Activated CD4-positive, alpha-beta T cell treated with anti-CD3 and anti-CD28 coated beads, Interleukin-2, amount 50 U/mL, for 16 hours (primary cell): Measurements from ENCODE around the gene TSC2.
"Not testable (repeated sequence)": the region's sequence is repeated elsewhere in the genome, so short reads cannot be mapped to it uniquely, and the experiment has no call there.

Source experiments
- DNase-seq: peaks from one replicate; pipeline ENCODE4 v3.0.0-alpha.2; 2020

Gene TSC2

DNA sequence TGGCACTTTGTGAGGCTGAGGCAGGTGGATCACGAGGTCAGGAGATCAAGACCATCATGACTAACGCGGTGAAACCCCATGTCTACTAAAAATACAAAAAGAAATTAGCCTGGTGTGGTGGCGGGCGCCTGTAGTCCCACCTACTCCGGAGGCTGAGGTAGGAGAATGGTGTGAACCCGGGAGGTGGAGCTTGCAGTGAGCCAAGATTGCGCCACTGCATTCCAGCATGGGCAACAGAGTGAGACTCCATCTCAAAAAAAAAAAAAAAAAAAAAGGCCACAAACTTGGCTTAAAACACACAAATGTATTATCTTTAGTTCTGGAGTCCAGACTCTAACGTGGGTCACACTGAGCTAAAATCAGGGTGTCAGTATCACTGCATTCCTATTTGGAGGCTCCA is 36.1 kb upstream of the TSC2 start:
- not testable (repeated sequence) for DNase-seq

DNA sequence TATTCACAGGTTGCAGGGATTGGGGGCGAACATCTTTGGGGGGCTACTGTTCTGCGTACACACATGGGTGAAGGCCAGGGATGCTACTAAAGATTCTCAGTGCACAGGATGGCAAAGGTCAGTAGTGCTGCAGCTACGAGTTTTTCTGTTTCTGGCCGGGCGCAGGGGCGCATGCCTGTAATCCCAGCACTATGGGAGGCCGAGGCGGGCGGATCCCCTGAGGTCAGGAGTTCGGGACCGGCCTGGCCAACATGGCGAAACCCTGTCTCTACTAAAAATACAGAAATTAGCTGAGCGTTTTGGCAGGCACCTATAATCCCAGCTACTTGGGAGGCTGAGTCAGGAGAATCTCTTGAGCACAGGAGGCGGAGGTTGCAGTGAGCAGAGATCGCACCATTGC is 34.3 kb upstream of the TSC2 start:
- DNase-seq = no peak

DNA sequence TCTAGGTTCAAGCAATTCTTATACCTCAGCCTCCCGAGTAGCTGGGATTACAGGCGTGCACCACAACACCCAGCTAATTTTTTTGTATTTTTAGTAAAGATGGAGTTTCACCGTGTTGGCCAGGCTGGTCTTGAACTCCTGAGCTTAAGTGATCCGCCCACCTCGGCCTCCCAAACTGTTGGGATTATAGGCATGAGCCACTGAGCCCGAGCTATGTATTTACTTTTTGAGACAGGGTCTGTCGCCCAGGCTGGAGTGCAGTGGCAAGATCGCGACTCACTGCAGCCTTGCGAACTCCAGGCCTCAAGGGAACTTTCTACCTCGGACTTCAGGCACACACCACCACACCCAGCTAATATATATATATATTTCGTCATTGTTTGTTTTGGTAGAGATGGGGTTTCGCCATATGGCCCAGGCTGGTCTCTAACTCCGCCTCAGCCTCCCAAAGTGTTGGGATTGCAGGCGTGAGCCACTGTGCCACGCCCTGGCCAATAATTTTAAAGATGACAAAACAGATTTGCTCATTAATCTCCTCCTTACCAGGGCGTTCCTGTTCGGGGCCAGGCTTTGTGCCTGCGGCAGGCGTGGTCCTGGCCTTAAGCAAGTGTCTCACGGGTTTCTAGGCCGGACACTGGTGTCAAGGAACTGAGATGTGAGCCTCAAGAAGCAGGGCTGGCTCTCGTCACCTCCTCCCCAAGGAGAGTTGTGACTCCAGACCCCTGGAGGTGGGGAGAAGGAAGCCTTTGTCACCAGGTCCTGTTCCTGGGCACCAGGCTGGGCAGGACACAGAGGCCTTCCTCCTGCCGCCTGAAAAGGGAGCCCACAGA is 32.5 kb upstream of the TSC2 start:
- no peak for DNase-seq

DNA sequence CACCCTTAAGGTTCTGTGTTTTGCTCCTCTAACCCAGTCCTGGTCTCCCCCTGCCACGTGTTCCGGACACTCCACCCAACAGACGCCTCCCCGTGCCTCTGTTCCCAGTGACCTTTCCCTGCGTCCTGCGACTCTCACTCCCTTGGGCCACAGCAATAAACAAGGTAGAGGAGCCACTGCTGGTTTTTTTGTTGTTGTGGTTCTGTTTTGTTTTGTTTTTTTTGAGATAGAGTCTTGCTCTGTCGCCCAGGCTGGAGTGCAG is 31.9 kb upstream of the TSC2 start:
- no peak for DNase-seq

DNA sequence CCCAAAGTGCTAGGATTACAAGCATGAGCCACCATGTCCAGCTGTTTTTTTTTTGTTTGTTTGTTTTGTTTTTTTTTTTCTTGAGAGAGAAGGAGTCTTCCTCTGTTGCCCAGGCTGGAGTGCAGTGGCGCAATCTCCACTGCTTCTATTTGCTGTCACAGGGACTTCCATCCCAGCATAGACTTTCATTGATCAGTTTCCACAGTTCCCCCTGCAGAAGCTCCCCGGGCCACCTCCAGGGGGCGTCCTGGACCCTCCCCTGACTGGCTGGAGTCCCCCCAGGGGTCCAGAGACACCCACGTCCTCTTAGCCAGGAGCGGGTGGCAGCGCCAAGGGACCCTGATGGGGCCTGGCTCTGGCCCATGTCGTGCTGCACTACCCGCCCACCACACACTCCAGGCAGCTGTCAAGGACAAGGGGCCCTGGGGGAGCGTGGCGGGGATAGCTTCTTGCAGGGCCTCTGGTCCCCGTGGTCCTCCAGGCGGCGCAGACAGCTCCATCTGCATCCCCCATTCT is 31.3 kb upstream of the TSC2 start:
- no peak for DNase-seq

DNA sequence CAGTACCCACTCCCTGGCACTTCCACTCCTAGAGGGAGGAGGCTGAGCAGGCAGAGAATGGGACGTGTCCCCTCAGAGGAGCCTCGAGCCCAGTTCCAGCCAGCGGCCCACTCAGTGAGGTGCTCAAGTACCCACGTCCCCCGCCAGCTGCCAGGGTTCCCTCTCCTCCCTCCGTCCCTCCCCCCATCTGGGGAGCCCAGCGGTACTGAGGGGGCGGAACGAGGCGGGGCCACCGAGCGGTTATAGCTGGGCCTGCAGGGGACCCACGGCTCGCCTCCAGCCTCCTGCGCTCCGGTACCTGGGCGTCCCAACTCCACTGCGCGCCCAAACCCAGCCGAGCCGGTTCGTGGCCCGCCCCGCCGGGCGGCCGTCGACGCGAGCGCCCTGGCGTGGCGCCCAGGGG is 28.3 kb upstream of the TSC2 start, which contains the start of gene NPW:
Gene NPW (plus strand): TSS at position 268 of the 403 bp plus-strand sequence.
- DNase-seq = no peak

DNA sequence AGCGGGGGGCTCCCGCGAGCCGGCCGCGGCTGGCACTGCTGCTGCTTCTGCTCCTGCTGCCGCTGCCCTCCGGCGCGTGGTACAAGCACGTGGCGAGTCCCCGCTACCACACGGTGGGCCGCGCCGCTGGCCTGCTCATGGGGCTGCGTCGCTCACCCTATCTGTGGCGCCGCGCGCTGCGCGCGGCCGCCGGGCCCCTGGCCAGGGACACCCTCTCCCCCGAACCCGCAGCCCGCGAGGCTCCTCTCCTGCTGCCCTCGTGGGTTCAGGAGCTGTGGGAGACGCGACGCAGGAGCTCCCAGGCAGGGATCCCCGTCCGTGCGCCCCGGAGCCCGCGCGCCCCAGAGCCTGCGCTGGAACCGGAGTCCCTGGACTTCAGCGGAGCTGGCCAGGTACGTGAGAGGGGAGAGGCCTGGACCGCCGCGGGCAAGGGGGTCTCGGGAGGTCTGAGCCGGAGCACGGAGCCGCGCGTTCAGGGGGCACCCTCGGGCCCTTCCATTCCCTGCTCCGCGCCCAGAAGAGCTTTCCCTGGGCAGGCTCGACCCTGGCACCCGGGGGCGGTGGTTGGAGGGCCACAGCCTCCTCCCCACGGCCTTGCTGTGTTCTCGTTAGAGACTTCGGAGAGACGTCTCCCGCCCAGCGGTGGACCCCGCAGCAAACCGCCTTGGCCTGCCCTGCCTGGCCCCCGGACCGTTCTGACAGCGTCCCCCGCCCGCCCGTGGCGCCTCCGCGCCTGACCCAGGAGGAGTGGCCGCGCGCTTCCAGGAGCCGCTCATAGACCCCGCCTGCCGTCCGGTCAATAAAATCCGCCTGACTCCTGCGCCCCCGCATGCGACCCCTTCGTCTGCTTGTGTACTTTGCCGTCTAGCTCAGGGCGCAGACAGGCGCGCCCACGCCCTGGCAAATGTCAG is 27.6 kb upstream of the TSC2 start:
- no peak for DNase-seq

DNA sequence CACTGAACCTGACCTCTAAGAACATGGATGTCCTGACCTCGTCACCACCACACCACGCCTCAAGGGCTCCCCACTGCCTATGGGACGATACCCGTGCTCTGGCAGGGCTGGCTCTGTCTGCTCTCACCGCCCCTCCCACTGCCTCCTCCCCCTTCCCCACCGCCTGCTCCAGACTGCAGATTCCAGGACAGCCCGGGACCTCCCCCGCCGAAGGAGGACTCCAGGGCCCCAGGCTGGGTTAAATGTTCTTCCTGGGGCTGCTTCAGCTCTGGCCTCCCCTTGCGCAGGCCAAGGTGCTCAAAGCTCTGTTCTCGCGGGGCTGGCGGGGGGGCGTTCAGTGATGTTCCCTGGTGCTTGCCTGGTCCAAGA is 25.1 kb upstream of the TSC2 start:
- peak; percentile 26 for DNase-seq

DNA sequence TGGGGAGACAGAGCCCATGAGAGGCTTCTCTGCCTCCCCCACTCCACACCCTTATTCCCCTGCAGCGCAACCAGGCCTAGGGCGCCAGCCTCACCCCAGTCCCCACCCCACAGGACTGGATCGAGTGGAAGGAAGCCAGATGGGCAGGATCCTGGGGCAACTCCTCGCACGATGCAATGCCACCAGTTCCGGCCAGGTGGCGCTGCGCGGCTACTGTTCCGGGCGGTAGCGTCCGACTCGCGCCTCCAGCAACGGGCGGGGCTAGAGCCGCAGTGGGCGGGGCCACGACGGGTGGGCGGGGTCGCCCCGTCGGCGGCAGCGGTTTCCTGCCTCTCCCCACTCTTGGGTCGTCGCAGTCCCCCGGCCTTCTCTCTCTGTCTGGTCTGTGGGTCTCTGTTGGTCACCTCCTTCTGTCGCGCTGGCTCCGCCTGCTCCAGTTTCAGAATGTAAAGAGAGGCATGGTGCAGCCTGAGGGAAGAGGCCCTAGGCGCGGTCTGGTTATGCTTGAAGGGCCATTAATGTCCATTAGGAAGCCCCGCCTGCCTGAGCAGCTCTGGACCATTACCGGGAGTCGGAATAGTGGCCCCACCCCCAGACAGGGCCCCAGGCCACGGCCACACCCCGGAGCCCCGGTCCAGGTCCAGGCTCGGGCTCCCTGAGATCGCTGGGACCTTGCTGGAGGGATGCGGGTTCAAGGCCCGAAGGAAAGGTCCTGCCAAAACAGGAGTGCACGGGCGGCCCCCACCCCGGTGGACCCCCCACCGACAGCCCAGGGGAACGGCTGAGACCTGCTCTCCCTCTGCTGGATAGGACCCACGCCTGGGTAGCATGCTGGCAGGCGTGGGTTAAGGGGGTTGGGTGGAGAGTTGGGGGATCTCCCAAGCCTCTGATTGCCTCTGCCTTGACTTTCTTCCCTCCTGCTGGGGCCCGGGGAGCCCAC is 24.4 kb upstream of the TSC2 start:
- DNase-seq = peak; percentile 94

DNA sequence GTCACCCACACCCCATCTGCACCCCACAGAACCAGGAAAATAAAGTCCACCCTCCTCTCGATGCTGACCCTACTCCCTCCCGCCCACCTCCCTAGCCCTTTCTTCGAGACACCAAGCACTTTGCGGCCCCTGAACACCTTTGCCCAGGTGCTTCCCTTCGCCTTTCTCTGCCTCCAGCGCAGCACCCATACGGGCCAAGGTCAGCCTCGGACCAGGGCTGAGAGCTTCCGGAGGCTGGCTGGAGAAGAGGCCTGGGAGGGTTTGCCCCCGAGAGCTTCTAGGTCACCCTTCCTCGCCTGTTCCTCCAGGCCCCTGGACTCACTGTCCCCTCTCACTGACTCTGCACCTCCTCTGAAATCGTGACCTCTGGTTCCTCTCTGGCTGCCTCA is 23.8 kb upstream of the TSC2 start:
- no peak for DNase-seq

DNA sequence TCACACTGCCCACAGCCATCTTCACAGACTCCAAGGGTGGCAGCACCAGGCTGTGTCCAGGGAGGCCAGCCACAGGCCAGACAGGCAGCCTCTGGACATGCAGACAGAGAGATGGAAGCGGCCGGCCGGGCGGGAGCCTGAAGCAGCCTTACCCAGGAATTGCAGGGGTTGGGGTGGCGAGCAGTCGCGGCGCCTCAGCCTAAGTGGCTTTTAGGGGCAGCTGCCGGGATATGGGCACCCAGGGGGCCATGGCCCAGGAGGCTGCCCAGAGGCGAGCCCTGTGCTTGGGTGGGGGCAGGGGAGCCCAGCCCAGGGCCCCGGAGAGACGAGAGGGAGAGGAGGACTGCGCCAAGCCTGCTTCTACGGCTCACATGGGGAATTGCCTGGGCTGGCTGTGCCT is 22.5 kb upstream of the TSC2 start:
- no peak for DNase-seq

DNA sequence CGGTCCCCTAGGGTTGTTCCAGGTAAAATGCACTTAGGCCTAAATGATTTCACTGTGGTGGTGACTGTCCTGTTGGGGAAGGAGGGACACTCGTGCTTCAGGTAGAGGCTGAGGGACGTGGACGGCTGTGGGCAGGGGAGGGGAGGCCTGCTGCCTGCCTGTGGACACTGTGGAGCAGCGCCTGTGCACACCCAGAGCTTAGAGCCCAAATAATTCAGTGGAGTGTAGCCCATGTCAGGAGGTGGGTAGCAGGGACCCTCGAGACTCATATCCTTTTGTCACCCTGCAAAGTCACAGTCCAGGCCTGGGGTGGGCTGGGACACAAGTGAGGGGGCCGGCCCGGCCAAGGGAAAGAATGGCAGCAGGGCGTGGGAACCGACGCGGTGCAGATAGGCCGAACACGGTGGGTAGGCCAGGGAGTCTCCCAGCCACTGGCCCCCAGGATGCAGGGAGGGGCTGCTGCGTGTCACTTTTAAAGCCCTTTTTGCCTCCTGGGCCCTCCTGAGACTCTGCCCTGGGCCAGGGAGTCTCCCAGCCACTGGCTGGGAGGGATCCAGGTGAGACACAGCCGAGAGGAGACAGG is 21.8 kb upstream of the TSC2 start:
- DNase-seq = no peak

DNA sequence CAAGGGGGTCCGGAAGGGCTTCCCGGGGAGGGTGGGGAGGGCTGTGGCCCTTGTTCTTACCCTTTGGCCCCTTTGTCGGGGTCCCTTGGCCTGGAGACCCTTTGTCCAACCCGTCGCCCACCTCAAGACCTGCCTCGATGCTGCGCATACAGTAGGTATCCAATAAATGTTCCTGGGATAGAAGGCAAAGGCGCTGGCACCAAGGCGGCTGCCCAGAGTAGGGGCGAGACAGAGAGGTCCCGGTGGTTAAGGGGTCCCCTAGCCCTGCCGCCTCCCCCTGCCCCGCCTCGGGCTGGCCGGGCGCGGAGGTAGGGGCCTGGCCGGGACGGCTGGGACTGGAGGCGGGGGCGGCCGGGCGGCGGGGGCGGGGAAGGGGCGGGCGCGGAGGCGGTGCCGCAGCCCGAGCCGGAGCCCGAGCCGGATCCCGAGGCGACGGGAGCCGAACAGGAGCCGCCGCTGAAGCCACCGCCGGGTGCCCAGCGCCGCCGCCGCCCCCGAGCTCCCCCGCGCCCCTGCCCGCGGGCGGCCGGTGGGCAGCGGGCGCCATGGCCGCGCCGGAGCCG is 21.2 kb upstream of the TSC2 start, which contains the start of gene NHERF2:
Gene NHERF2 (plus strand): TSS at position 442 of the 563 bp plus-strand sequence. CDS start 104 bp downstream, at position 546.
- no peak for DNase-seq

DNA sequence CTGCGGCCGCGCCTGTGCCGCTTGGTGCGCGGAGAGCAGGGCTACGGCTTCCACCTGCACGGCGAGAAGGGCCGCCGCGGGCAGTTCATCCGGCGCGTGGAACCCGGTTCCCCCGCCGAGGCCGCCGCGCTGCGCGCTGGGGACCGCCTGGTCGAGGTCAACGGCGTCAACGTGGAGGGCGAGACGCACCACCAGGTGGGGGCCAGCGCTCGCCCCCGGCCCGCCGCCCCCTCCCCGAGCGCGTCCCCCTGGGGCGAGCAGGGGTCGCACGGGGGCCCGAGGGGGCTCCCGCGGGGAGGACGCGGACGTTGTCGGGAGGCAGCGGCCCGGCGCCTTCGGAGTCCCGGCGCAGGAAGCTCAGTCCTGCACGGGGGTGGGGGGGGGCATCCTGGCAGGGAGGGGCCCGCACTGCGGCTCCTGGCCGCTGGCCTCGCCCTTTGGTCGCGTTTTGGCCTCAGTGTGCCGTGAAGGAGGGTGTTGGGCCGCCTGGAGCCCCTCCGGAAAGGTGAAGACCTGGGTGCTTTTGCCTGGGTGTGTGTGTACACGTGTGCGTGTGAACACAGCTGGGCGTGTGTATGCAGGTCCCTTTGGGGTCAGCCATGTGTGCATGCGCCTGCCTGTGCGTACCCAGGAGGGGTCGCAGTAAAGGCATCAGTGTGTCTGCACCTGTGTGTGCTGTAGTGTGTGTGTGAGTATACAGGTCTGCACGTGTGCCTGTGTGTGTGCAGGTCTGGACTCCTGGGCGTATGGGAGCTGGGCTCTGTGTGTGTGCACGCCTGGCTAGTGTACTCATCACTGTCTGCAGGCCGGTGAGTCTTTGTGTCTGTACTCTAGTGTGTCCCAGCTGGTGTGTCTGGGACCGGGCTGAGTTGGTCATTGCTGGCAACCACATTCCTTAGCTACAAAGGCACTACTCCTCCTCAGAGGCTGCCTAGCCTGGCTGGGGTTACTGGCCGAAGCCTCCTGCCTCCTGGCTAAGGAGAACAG is 20.5 kb upstream of the TSC2 start:
- DNase-seq = no peak

DNA sequence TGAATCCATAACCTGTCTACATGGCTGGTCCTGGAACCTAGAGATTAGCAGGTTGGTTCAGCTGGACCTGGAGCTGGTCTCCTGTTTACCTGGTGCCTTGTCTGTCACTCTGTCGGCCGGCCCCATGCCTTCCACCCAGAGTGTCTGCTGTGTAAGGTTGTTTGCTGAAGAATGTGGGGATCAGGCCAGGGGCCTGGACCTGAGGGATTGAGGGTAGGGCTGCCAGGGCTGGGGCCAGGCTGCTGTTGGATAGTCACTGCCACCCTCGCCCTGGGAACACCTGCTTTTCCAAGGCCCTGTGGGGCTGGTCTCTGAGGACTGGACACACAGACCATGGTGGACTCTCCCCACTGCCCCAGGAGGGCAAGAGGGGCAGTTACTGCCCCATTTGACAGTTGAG is 19.6 kb upstream of the TSC2 start:
- no peak for DNase-seq

DNA sequence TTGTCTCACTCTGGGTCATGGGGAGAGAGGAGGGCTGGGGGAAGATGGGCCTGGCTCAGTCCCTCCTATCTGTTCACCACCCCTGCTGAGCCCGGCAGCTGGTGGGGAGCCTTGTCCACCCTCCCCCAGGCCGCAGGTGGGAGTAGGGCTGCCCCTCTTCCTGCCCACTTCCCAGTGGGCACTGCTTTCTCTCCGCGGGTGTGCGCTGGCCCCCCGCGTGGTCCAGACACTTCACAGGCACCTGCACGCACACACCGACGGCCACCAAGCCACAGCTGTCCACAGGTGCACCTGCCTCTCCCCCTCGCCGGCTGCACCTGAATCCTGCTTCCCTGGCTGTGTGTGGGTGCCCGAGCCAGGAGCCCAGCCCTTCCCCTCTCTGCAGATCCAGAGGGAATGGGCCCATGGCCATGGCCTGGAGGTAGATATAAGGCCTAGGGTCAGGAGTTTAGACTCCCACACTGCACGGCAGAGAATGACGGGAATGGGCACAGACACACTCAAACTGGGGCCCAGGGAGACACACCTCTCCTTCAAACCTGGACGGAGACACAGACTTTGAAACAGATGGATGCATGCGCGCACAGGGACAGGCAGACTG is 19.1 kb upstream of the TSC2 start:
- DNase-seq = no peak

DNA sequence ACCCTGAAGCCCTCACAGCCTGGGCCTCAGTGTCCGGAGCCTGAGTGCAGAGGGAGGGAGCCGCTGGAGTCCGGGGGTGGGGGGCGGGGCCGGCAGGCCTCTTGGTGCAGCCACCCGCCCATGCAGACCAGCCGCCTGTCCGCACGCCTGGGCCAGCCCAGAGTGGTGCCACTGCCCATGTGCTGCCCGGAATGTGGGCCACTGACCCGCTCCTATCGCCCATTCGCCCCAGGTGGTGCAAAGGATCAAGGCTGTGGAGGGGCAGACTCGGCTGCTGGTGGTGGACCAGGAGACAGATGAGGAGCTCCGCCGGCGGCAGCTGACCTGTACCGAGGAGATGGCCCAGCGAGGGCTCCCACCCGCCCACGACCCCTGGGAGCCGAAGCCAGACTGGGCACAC is 18.4 kb upstream of the TSC2 start:
- no peak for DNase-seq

DNA sequence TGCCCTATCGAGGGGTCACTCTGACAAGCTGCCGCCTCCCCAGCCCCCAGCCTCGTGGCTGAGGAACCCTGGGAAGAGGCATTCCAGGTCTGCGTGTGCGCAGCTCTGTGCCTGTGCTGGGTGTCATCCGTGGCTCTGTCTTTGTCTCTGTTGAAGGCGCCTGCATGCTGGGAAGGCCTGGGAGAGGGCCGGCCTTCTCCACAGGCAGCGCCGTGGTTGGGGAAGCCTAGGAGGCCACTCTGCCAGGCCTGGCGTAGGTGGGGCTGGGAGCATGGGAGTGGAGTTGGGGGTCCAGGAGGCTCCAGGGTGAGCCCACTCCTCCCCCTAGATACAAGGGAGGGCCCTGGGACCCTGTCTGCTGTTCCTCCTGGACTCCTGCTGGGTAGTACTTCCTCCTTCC is 17.7 kb upstream of the TSC2 start:
- DNase-seq = no peak

DNA sequence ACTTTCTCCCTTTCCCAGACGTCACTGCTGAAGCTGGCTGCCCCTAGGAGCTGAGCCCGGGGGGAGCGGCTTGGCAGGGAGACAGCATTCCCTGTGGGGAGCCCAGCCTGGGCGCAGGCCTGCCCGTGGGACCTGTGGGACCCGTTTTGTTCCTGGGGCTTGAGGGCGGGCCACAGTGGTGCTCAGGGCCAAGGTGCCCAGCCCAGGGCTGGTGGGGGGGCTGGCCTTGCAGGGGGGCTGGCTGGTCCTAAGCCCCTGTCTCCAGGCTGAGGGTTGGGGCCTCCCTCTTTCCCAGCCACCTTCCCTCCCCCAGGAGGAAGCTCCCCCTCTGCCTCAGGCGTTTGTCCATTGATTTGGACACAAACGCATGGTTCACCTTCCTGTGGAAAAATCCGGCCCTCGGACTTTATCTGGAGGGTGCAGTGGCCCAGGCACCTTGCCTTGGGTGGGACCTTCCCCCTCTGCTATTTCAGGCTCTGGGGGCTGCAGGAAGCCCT is 16.7 kb upstream of the TSC2 start:
- DNase-seq = no peak
